Measurements from ENCODE around the gene LRRC8A. TPM values are rescaled to one million over a fixed set of nuclear protein-coding genes. Genes with fewer than 3 reads are reported as not detected.
A peak's percentile ranks its signal among the peaks of the same experiment; 100 is the strongest.
"Not testable (repeated sequence)": the region's sequence is repeated elsewhere in the genome, so short reads cannot be mapped to it uniquely, and the experiment has no call there.

LRRC8A gene
- total and polyA plus RNA-seq, 2 experiments from 2014 or later = 35.6 to 37.9 TPM

DNA sequence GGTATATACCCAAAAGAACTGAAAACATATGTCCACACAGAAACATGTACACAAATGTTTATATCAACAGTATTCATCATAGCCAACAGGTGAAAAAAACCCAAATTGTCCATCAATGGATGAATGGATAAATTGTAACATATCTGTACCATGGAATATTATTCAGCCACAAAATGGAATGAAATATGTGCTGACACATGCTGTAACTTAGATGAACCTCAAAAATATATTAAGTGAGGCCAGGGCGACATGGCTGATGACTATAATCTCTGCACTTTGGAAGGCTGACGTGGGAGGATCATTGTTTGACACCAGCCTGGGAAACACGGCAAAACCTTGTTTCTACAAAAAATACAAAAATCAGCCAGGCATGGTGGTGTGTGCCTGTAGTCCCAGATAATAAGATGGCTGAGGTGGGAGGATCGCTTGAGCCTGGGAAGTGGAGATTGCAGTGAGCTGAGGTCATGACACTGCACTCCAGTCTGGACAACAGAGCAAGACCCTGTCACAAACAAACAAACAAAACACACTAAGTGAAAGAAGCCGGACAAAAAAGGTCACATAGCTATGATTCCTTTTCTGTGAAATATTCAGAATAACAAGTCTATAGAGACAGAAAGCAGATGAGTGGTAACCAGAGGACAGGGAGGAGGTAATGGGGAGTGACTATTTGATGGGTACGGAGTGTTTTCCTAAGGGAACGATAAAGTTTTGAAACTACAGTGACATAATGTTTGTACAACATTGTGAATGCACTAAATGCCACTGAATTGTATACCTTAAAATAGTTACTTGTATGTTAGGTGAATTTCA lies 11.6 kb upstream of the LRRC8A start:
- H3K27me3 ChIP-seq (replicated peaks; ENCODE audit: insufficient read depth) = no peaks in the 10 kb centered on the region
- no peak overlapping the region for H3K27ac ChIP-seq
- H3F3A ChIP-seq (ENCODE audit: insufficient read depth) = no peaks in the 10 kb centered on the region
- 90 to 93% methylated on average over 7 of the region's 7 CpGs for WGBS, 2 experiments (ENCODE audit: low coverage in 1 of 2, low lambda C conversion rate in 2 of 2, missing lambda C conversion rate in 2 of 2)
- no peak overlapping the region for H2AFZ ChIP-seq
- H3K9me2 ChIP-seq (ENCODE audit: insufficient read depth) = no peaks in the 10 kb centered on the region
- H4K20me1 ChIP-seq (ENCODE audit: insufficient read depth) = no peaks in the 10 kb centered on the region
- TF ChIP-seq EZH2 (IDR thresholded peaks at IDR 0.05; ENCODE audit: insufficient read depth, poor library complexity, severe bottlenecking) (no peak), EZH2phosphoT487 (IDR thresholded peaks at IDR 0.05; ENCODE audit: insufficient read depth, low read depth) (no peak)
- no peaks in the 10 kb centered on the region for H3K4me1 ChIP-seq (ENCODE audit: insufficient read depth)
- H3K4me3 ChIP-seq = no peak overlapping the region
- H3K36me3 ChIP-seq (ENCODE audit: low read depth) = no peaks in the 10 kb centered on the region
- H3K9me3 ChIP-seq (ENCODE audit: low read depth) = no peaks in the 10 kb centered on the region
- no peak overlapping the region for H3K4me2 ChIP-seq (ENCODE audit: unreplicated experiment)
- no peaks in the 10 kb centered on the region for H3K79me2 ChIP-seq (ENCODE audit: insufficient read depth)
- H3K9ac ChIP-seq = no peak overlapping the region
- DNase-seq = no peak
- in situ Hi-C loops (cut with MboI) = no loop called here

DNA sequence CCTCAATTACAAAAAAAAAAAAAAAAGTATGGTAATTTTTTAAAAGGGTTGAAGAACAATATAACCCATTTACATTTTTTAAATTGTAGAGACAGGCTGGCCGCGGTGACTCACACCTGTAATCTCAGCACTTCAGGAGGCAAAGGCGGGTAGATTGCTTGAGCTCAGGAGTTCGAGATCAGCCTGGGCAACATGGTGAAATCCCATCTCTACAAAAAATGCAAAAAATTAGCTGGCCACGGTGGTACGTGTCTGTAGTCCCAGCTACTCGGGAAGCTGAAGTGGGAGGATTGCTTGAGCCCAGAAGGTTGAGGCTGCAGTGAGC lies 11.0 kb upstream of the LRRC8A start:
- H3K27me3 ChIP-seq (replicated peaks; ENCODE audit: insufficient read depth); H3F3A ChIP-seq (ENCODE audit: insufficient read depth); DNase-seq; H3K4me1 ChIP-seq (ENCODE audit: insufficient read depth); H3K9me2 ChIP-seq (ENCODE audit: insufficient read depth); H3K79me2 ChIP-seq (ENCODE audit: insufficient read depth); H2AFZ ChIP-seq; H3K27ac ChIP-seq; H3K9ac ChIP-seq; H3K36me3 ChIP-seq (ENCODE audit: low read depth); in situ Hi-C loops (cut with MboI); H3K9me3 ChIP-seq (ENCODE audit: low read depth); H4K20me1 ChIP-seq (ENCODE audit: insufficient read depth); H3K4me2 ChIP-seq (ENCODE audit: unreplicated experiment); H3K4me3 ChIP-seq: not testable (repeated sequence)
- 91 to 94% methylated on average over 7 of the region's 7 CpGs for WGBS, 2 experiments (ENCODE audit: low coverage in 1 of 2, low lambda C conversion rate in 2 of 2, missing lambda C conversion rate in 2 of 2)

GRCh38 chr9:128877852-128878251 lies 4.1 kb upstream of the LRRC8A start:
- Histone ChIP-seq H3K79me2 (ENCODE audit: insufficient read depth) (peaks cover 23% of the 10 kb centered on the region), H3K4me1 (ENCODE audit: insufficient read depth) (no peaks in the 10 kb centered on the region; the same call in 1 of the 2 replicates), H2AFZ (no peak overlapping the region), H3K4me2 (ENCODE audit: unreplicated experiment) (no peak overlapping the region), H3K9ac (no peak overlapping the region), H3K9me2 (ENCODE audit: insufficient read depth) (no peaks in the 10 kb centered on the region), H3K27ac (no peak overlapping the region), H3K27me3 (replicated peaks; ENCODE audit: insufficient read depth) (no peaks in the 10 kb centered on the region), H3K4me3 (no peak overlapping the region), H3K9me3 (ENCODE audit: low read depth) (no peaks in the 10 kb centered on the region), H3K36me3 (ENCODE audit: low read depth) (no peaks in the 10 kb centered on the region), H3F3A (ENCODE audit: insufficient read depth) (no peaks in the 10 kb centered on the region), H4K20me1 (ENCODE audit: insufficient read depth) (no peaks in the 10 kb centered on the region)
- in situ Hi-C loops (cut with MboI) = no loop called here
- WGBS, 2 experiments (ENCODE audit: low coverage in 1 of 2, low lambda C conversion rate in 2 of 2, missing lambda C conversion rate in 2 of 2) = 91% methylated on average over 5 of the region's 5 CpGs
- no peak for TF ChIP-seq EZH2 (IDR thresholded peaks at IDR 0.05; ENCODE audit: insufficient read depth, poor library complexity, severe bottlenecking)
- no peak for TF ChIP-seq EZH2phosphoT487 (IDR thresholded peaks at IDR 0.05; ENCODE audit: insufficient read depth, low read depth)
- DNase-seq = no peak

DNA sequence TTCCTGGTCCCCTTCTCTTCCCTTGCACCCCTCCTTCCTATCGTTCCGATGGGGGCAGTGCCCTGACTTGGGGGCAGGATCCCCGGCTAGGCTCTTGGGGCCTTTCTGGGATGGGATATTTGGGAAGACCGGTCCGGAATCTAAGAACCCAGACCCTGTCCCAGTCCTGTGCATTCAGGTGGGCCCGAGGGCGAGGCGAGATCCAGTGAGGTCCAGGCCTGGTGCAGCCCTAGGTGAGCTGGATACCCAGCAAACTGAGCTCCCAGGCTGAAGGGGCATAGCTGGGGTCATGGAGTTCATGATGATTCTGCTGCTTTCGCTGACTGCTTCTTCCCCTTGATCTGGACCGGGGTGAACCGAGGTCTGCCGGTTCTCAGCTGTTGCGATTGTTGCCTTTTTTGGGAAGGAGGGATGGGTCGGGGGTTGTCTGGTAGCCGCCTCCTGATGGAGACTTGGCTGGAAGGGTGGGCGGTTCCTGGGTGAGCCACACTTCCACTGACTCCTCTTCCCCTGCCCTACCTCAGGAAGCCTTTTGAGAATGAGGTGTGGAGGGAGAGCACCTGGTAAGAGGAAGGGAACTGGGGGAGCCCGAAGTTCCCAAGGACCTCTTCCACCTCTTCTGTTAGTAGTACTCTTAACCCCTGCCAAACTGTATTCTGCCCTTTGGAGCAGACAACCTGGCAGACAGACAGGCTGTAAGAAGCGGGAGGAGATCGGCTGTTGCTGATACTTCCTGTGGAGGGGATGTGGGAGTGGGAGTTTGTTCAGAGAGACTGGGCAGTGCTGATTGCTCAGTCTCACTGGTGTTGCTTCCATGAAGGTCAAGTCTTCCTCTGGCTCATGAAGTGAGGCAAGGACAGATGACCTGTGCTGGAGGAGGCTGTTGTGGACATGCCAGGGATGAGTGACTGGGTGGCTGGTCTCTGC lies 1.0 kb downstream of the LRRC8A start:
- Histone ChIP-seq H3K4me3 (peak overlapping the region; percentile 88), H3K9ac (peak overlapping the region; percentile 87), H3K27me3 (replicated peaks; ENCODE audit: insufficient read depth) (no peaks in the 10 kb centered on the region), H3K79me2 (ENCODE audit: insufficient read depth) (peaks cover 74% of the 10 kb centered on the region), H2AFZ (peak overlapping the region; percentile 62), H3K4me2 (ENCODE audit: unreplicated experiment) (peak overlapping the region; percentile 88), H4K20me1 (ENCODE audit: insufficient read depth) (no peaks in the 10 kb centered on the region), H3K9me2 (ENCODE audit: insufficient read depth) (no peaks in the 10 kb centered on the region), H3K4me1 (ENCODE audit: insufficient read depth) (peaks cover 11% of the 10 kb centered on the region; the same call in 1 of the 2 replicates), H3K36me3 (ENCODE audit: low read depth) (peaks cover 5% of the 10 kb centered on the region; the same call in 1 of the 2 replicates), H3K27ac (peak overlapping the region; percentile 69), H3K9me3 (ENCODE audit: low read depth) (no peaks in the 10 kb centered on the region), H3F3A (ENCODE audit: insufficient read depth) (no peaks in the 10 kb centered on the region)
- in situ Hi-C loops (cut with MboI) = no loop called here
- whole genome bisulfite sequencing, 2 experiments (ENCODE audit: low coverage in 1 of 2, low lambda C conversion rate in 2 of 2, missing lambda C conversion rate in 2 of 2) = 0 to 3% methylated on average over 19 of the region's 19 CpGs
- no peak for TF ChIP-seq EZH2phosphoT487 (IDR thresholded peaks at IDR 0.05; ENCODE audit: insufficient read depth, low read depth)
- no peak for TF ChIP-seq EZH2 (IDR thresholded peaks at IDR 0.05; ENCODE audit: insufficient read depth, poor library complexity, severe bottlenecking)
- DNase-seq = peak; percentile 42
